ENCODE data around the gene POP4. TPM values are rescaled to one million over a fixed set of nuclear protein-coding genes. Genes with fewer than 3 reads are reported as not detected.

Gene POP4
- total and polyA plus RNA-seq, 2 of the 13 experiments (the other 11 are each of a cell fraction or from before 2014, with no cell fraction given) = 32.2 to 84.0 TPM

GRCh38 chr19:29605653-29606419 lies at the start of gene POP4 (continued):
- TF ChIP-seq PATZ1 (CRISPR knock-in tag; IDR thresholded peaks at IDR 0.05) = no peak; the same call in 1 of the 2 replicates
- no peak for TF ChIP-seq ZNF562 (CRISPR knock-in tag; IDR thresholded peaks at IDR 0.05; ENCODE audit: borderline replicate concordance)
- no peak for TF ChIP-seq HNRNPL (IDR thresholded peaks at IDR 0.05; ENCODE audit: low read depth, low read length)
- no peak; the same call in 1 of the 2 replicates for TF ChIP-seq ZFP41 (CRISPR knock-in tag; IDR thresholded peaks at IDR 0.05; ENCODE audit: borderline replicate concordance)
- TF ChIP-seq SIX4 (CRISPR knock-in tag; IDR thresholded peaks at IDR 0.05) = peak; percentile 28; the same call in 1 of the 2 replicates
- TF ChIP-seq IKZF4 (CRISPR knock-in tag; IDR thresholded peaks at IDR 0.05; ENCODE audit: borderline replicate concordance, low read depth, not compliant biosample characterization) = no peak
- no peak for TF ChIP-seq MBD4 (IDR thresholded peaks at IDR 0.05; ENCODE audit: borderline replicate concordance, low read length)
- TF ChIP-seq ZSCAN5A (CRISPR knock-in tag; IDR thresholded peaks at IDR 0.05; ENCODE audit: borderline replicate concordance) = no peak
- TF ChIP-seq TBL1XR1 (IDR thresholded peaks at IDR 0.05; ENCODE audit: borderline replicate concordance, low read length, partially characterized antibody) = no peak
- TF ChIP-seq FOSL2 (CRISPR knock-in tag; IDR thresholded peaks at IDR 0.05) = peak; percentile 61
- peak; percentile 62; the same call in 1 of the 2 replicates for TF ChIP-seq MYC (CRISPR knock-in tag; IDR thresholded peaks at IDR 0.05; ENCODE audit: borderline replicate concordance)
- TF ChIP-seq ISX (CRISPR knock-in tag; conservative IDR thresholded peaks at IDR 0.05) = no peak
- peak; percentile 63; the same call in 1 of the 2 replicates for TF ChIP-seq ATF3 (CRISPR knock-in tag; IDR thresholded peaks at IDR 0.05)
- no peak for TF ChIP-seq PHB2 (IDR thresholded peaks at IDR 0.05; ENCODE audit: partially characterized antibody)
- TF ChIP-seq TBP (CRISPR knock-in tag; IDR thresholded peaks at IDR 0.05) = no peak
- TF ChIP-seq KDM5A (IDR thresholded peaks at IDR 0.05; ENCODE audit: borderline replicate concordance, low read length) = peak; percentile 99; the same call in 1 of the 2 replicates
- no peak for TF ChIP-seq ZNF660 (CRISPR knock-in tag; IDR thresholded peaks at IDR 0.05; ENCODE audit: borderline replicate concordance, low read depth)
- TF ChIP-seq ZNF142 (CRISPR knock-in tag; IDR thresholded peaks at IDR 0.05) = peak; percentile 39; the same call in 1 of the 2 replicates
- peak; percentile 81 for TF ChIP-seq SRF (IDR thresholded peaks at IDR 0.05; ENCODE audit: low read depth, low read length)
